BLaER1 (cell line): ENCODE results near the gene COL4A5.

Experiments
- H3K27ac ChIP-seq: shearing (Covaris generic); formaldehyde crosslinking; 2 replicates; pipeline ENCODE4 v1.8.1; 2022
- H3K27me3 ChIP-seq: shearing (Covaris generic); formaldehyde crosslinking; 2 replicates; pipeline ENCODE4 v1.8.1; 2022
- H3K36me3 ChIP-seq: shearing (Covaris generic); formaldehyde crosslinking; 2 replicates; pipeline ENCODE4 v1.8.1; 2022
- H3K4me1 ChIP-seq: shearing (Covaris generic); formaldehyde crosslinking; 2 replicates; pipeline ENCODE4 v1.8.1; 2022
- H3K4me2 ChIP-seq: shearing (Covaris generic); formaldehyde crosslinking; 2 replicates; pipeline ENCODE4 v1.8.1; 2022
- H3K4me3 ChIP-seq: shearing (Covaris generic); formaldehyde crosslinking; 2 replicates; pipeline ENCODE4 v1.8.1; 2022
- H3K9ac ChIP-seq: shearing (Covaris generic); formaldehyde crosslinking; 2 replicates; pipeline ENCODE4 v1.8.1; 2022
- H3K9me3 ChIP-seq: shearing (Covaris generic); formaldehyde crosslinking; 2 replicates; pipeline ENCODE4 v1.8.1; 2022
- H4K20me1 ChIP-seq: shearing (Covaris generic); formaldehyde crosslinking; 2 replicates; pipeline ENCODE4 v1.8.1; 2022
- Cebpa-rat ChIP-seq: shearing (Covaris generic); IDR thresholded peaks from 2 replicates; pipeline ENCODE4 v1.8.1; 2022

Gene COL4A5

GRCh38 chrX:108701633-108702032 is 262.0 kb downstream of the COL4A5 start:
- TF ChIP-seq Cebpa-rat: no peak

GRCh38 chrX:108702530-108702929 is 262.9 kb downstream of the COL4A5 start:
- H3K9me3 ChIP-seq: no peaks in the 10 kb centered on the region
- H3K4me1 ChIP-seq: no peaks in the 10 kb centered on the region
- H3K9ac ChIP-seq: no peak overlapping the region
- no peak for TF ChIP-seq Cebpa-rat
- no peaks in the 10 kb centered on the region; the same call in 1 of the 2 replicates for H4K20me1 ChIP-seq
- no peak overlapping the region for H3K4me3 ChIP-seq
- H3K4me2 ChIP-seq: no peak overlapping the region
- no peak overlapping the region for H3K27ac ChIP-seq
- no peaks in the 10 kb centered on the region for H3K36me3 ChIP-seq
- H3K27me3 ChIP-seq: peaks cover 70% of the 10 kb centered on the region

More at GRCh38 chrX:108701633-108702032, 262.0 kb downstream of the COL4A5 start:
- no peak overlapping the region for H3K4me3 ChIP-seq
- H3K27ac ChIP-seq: no peak overlapping the region
- H3K36me3 ChIP-seq: no peaks in the 10 kb centered on the region
- H3K9me3 ChIP-seq: no peaks in the 10 kb centered on the region
- no peaks in the 10 kb centered on the region for H3K4me1 ChIP-seq
- no peak overlapping the region for H3K9ac ChIP-seq
- peaks cover 64% of the 10 kb centered on the region for H3K27me3 ChIP-seq
- no peaks in the 10 kb centered on the region; the same call in 1 of the 2 replicates for H4K20me1 ChIP-seq
- H3K4me2 ChIP-seq: no peak overlapping the region

GRCh38 chrX:108704839-108705238 is 265.2 kb downstream of the COL4A5 start:
- no peaks in the 10 kb centered on the region; the same call in 1 of the 2 replicates for H4K20me1 ChIP-seq
- H3K36me3 ChIP-seq: no peaks in the 10 kb centered on the region
- H3K4me3 ChIP-seq: no peak overlapping the region
- no peak overlapping the region for H3K4me2 ChIP-seq
- no peak for TF ChIP-seq Cebpa-rat
- no peak overlapping the region for H3K9ac ChIP-seq
- peaks cover 73% of the 10 kb centered on the region for H3K27me3 ChIP-seq
- H3K4me1 ChIP-seq: no peaks in the 10 kb centered on the region
- no peaks in the 10 kb centered on the region for H3K9me3 ChIP-seq
- H3K27ac ChIP-seq: no peak overlapping the region

- Histone ChIP-seq H3K4me2 (no peak overlapping the region), H3K36me3 (no peaks in the 10 kb centered on the region), H3K4me1 (no peaks in the 10 kb centered on the region), H3K27ac (no peak overlapping the region), H3K4me3 (no peak overlapping the region), H3K9ac (no peak overlapping the region), H4K20me1 (no peaks in the 10 kb centered on the region), H3K27me3 (peaks cover 39% of the 10 kb centered on the region), H3K9me3 (peaks cover 10% of the 10 kb centered on the region)
- no peak for TF ChIP-seq Cebpa-rat
Observed at GRCh38 chrX:108712886-108713285, 273.2 kb downstream of the COL4A5 start.

- Histone ChIP-seq H3K36me3 (no peaks in the 10 kb centered on the region), H3K4me2 (no peak overlapping the region), H3K9me3 (no peaks in the 10 kb centered on the region), H3K27me3 (peaks cover 94% of the 10 kb centered on the region), H4K20me1 (no peaks in the 10 kb centered on the region), H3K4me1 (no peaks in the 10 kb centered on the region), H3K9ac (no peak overlapping the region), H3K27ac (no peak overlapping the region), H3K4me3 (no peak overlapping the region)
- no peak for TF ChIP-seq Cebpa-rat
Observed at GRCh38 chrX:108722561-108722960, 282.9 kb downstream of the COL4A5 start.

GRCh38 chrX:108726748-108727147 is 287.1 kb downstream of the COL4A5 start:
- H4K20me1 ChIP-seq: no peaks in the 10 kb centered on the region
- no peak overlapping the region for H3K9ac ChIP-seq
- no peak overlapping the region for H3K4me2 ChIP-seq
- no peaks in the 10 kb centered on the region for H3K9me3 ChIP-seq
- H3K36me3 ChIP-seq: no peaks in the 10 kb centered on the region
- peaks cover 91% of the 10 kb centered on the region for H3K27me3 ChIP-seq
- H3K27ac ChIP-seq: no peak overlapping the region
- no peak overlapping the region for H3K4me3 ChIP-seq
- no peak for TF ChIP-seq Cebpa-rat
- H3K4me1 ChIP-seq: no peaks in the 10 kb centered on the region

GRCh38 chrX:108731153-108731552 is 291.5 kb downstream of the COL4A5 start:
- peaks cover 80% of the 10 kb centered on the region for H3K27me3 ChIP-seq
- no peaks in the 10 kb centered on the region for H3K4me1 ChIP-seq
- H3K27ac ChIP-seq: no peak overlapping the region
- peaks cover 17% of the 10 kb centered on the region for H3K9me3 ChIP-seq
- no peaks in the 10 kb centered on the region for H3K36me3 ChIP-seq
- H3K4me3 ChIP-seq: no peak overlapping the region
- no peak overlapping the region for H3K4me2 ChIP-seq
- no peak for TF ChIP-seq Cebpa-rat
- no peak overlapping the region for H3K9ac ChIP-seq
- H4K20me1 ChIP-seq: peaks cover 9% of the 10 kb centered on the region; the same call in 1 of the 2 replicates

GRCh38 chrX:108732630-108733321 is 293.1 kb downstream of the COL4A5 start:
- H3K27me3 ChIP-seq: peaks cover 67% of the 10 kb centered on the region

GRCh38 chrX:108734426-108734825 is 294.8 kb downstream of the COL4A5 start:
- Histone ChIP-seq H3K4me2 (no peak overlapping the region), H3K36me3 (no peaks in the 10 kb centered on the region), H3K9me3 (peaks cover 31% of the 10 kb centered on the region), H3K4me3 (no peak overlapping the region), H4K20me1 (peaks cover 9% of the 10 kb centered on the region; the same call in 1 of the 2 replicates), H3K27me3 (peaks cover 61% of the 10 kb centered on the region), H3K4me1 (no peaks in the 10 kb centered on the region), H3K27ac (no peak overlapping the region), H3K9ac (no peak overlapping the region)
- TF ChIP-seq Cebpa-rat: no peak

More at GRCh38 chrX:108732630-108733321, 293.1 kb downstream of the COL4A5 start:
- no peaks in the 10 kb centered on the region for H3K4me1 ChIP-seq
- TF ChIP-seq Cebpa-rat: no peak
- H3K4me2 ChIP-seq: no peak overlapping the region
- no peak overlapping the region for H3K9ac ChIP-seq
- H3K36me3 ChIP-seq: no peaks in the 10 kb centered on the region
- peaks cover 9% of the 10 kb centered on the region; the same call in 1 of the 2 replicates for H4K20me1 ChIP-seq
- H3K4me3 ChIP-seq: no peak overlapping the region
- H3K9me3 ChIP-seq: peaks cover 31% of the 10 kb centered on the region
- H3K27ac ChIP-seq: no peak overlapping the region

GRCh38 chrX:108735091-108735678 is 295.5 kb downstream of the COL4A5 start:
- Histone ChIP-seq H3K4me3 (no peak overlapping the region), H3K9ac (no peak overlapping the region), H3K9me3 (peaks cover 31% of the 10 kb centered on the region), H4K20me1 (peaks cover 9% of the 10 kb centered on the region; the same call in 1 of the 2 replicates), H3K4me1 (no peaks in the 10 kb centered on the region), H3K27me3 (peaks cover 62% of the 10 kb centered on the region), H3K4me2 (no peak overlapping the region), H3K36me3 (no peaks in the 10 kb centered on the region), H3K27ac (no peak overlapping the region)
- TF ChIP-seq Cebpa-rat: no peak
